ENCODE results near the gene MAPRE3.

MAPRE3 gene

GRCh38 chr2:27042985-27043634, 72.7 kb downstream of the MAPRE3 start:
- ATAC-seq: peak; percentile 16
- TF ChIP-seq, protein P1, sequence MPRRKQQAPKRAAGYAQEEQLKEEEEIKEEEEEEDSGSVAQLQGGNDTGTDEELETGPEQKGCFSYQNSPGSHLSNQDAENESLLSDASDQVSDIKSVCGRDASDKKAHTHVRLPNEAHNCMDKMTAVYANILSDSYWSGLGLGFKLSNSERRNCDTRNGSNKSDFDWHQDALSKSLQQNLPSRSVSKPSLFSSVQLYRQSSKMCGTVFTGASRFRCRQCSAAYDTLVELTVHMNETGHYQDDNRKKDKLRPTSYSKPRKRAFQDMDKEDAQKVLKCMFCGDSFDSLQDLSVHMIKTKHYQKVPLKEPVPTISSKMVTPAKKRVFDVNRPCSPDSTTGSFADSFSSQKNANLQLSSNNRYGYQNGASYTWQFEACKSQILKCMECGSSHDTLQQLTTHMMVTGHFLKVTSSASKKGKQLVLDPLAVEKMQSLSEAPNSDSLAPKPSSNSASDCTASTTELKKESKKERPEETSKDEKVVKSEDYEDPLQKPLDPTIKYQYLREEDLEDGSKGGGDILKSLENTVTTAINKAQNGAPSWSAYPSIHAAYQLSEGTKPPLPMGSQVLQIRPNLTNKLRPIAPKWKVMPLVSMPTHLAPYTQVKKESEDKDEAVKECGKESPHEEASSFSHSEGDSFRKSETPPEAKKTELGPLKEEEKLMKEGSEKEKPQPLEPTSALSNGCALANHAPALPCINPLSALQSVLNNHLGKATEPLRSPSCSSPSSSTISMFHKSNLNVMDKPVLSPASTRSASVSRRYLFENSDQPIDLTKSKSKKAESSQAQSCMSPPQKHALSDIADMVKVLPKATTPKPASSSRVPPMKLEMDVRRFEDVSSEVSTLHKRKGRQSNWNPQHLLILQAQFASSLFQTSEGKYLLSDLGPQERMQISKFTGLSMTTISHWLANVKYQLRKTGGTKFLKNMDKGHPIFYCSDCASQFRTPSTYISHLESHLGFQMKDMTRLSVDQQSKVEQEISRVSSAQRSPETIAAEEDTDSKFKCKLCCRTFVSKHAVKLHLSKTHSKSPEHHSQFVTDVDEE (CRISPR knock-in tag; IDR thresholded peaks at IDR 0.05): no peak
- TF ChIP-seq ZNF70 (CRISPR knock-in tag; IDR thresholded peaks at IDR 0.05) (no peak), OSR1 (CRISPR knock-in tag; IDR thresholded peaks at IDR 0.05) (no peak), ISL1 (CRISPR knock-in tag; IDR thresholded peaks at IDR 0.05) (no peak), RARB (CRISPR knock-in tag; IDR thresholded peaks at IDR 0.05) (no peak), CSRNP3 (CRISPR knock-in tag; IDR thresholded peaks at IDR 0.05) (no peak), BACH2 (CRISPR knock-in tag; IDR thresholded peaks at IDR 0.05; ENCODE audit: borderline replicate concordance) (no peak), ESRRG (CRISPR knock-in tag; IDR thresholded peaks at IDR 0.05) (no peak), CSDC2 (CRISPR knock-in tag; IDR thresholded peaks at IDR 0.05) (no peak), ZFP30 (CRISPR knock-in tag; IDR thresholded peaks at IDR 0.05) (no peak), GLIS3 (CRISPR knock-in tag; IDR thresholded peaks at IDR 0.05) (no peak), ZFP3 (CRISPR knock-in tag; IDR thresholded peaks at IDR 0.05) (no peak), ZC3H10 (CRISPR knock-in tag; IDR thresholded peaks at IDR 0.05) (no peak), SNAI2 (CRISPR knock-in tag; IDR thresholded peaks at IDR 0.05) (no peak), ARNTL (CRISPR knock-in tag; IDR thresholded peaks at IDR 0.05; ENCODE audit: borderline replicate concordance, low read depth) (no peak), TOX (CRISPR knock-in tag; IDR thresholded peaks at IDR 0.05; ENCODE audit: borderline replicate concordance) (no peak), ZNF565 (CRISPR knock-in tag; conservative IDR thresholded peaks at IDR 0.05; ENCODE audit: low read depth) (no peak)
- TF ChIP-seq, protein P2, sequence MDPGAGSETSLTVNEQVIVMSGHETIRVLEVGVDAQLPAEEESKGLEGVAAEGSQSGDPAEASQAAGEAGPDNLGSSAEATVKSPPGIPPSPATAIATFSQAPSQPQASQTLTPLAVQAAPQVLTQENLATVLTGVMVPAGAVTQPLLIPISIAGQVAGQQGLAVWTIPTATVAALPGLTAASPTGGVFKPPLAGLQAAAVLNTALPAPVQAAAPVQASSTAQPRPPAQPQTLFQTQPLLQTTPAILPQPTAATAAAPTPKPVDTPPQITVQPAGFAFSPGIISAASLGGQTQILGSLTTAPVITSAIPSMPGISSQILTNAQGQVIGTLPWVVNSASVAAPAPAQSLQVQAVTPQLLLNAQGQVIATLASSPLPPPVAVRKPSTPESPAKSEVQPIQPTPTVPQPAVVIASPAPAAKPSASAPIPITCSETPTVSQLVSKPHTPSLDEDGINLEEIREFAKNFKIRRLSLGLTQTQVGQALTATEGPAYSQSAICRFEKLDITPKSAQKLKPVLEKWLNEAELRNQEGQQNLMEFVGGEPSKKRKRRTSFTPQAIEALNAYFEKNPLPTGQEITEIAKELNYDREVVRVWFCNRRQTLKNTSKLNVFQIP (CRISPR knock-in tag; IDR thresholded peaks at IDR 0.05; ENCODE audit: borderline replicate concordance, low read depth): no peak

DNA sequence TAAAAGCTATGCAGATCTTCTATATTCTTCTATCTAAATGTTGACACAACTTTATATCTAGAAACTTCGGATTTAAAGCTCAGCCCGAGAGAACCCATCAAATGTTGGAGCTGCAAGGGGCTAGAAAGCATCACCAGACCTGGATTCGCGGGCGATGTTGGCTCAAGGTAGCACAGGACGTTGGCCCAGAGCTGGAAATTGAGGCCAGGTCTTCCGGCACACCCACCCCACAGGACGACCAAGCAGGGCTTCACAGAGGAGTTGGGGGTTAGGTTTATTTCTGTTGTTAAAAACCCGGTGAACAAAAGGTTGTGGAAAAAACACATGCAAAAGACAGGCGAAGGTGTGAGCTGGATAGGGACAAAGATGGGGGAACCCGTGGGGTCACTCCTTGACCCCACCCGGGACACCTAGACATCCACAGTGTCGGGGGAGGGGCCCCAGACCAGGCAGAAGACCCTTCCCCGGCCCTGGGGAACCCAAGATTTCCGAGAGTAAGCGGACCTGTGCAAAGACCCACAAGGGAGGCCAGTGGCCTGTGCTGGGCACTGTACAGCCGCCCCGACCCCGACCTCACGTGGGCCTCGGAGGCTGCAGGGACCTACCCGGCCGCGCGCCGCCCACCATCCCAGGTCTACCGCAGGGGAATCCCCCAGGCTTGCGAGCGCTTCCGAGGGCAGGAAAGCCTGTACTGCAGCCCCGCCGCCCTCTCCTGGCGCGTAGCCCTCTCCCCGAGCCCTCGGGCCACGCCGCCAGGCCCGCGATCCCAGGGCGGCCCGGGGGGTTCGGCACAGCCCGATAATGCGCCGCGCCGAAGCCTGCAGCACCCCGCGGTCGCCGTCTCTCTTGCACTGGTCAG, 79.2 kb downstream of the MAPRE3 start:
- peak; percentile 39 for ATAC-seq

GRCh38 chr2:27050281-27050995, 80.0 kb downstream of the MAPRE3 start:
- ATAC-seq: peak; percentile 87
- TF ChIP-seq TOX (CRISPR knock-in tag; IDR thresholded peaks at IDR 0.05; ENCODE audit: borderline replicate concordance) (no peak), TCF4 (CRISPR knock-in tag; IDR thresholded peaks at IDR 0.05; ENCODE audit: borderline replicate concordance) (0 out of 2 replicates have a peak, but pooled peaks have one; percentile 4), CSDC2 (CRISPR knock-in tag; IDR thresholded peaks at IDR 0.05) (0 out of 2 replicates have a peak, but pooled peaks have one; percentile 12), ESRRG (CRISPR knock-in tag; IDR thresholded peaks at IDR 0.05) (no peak; the same call in 1 of the 2 replicates), ISL1 (CRISPR knock-in tag; IDR thresholded peaks at IDR 0.05) (peak; percentile 18; the same call in 1 of the 2 replicates), BACH2 (CRISPR knock-in tag; IDR thresholded peaks at IDR 0.05; ENCODE audit: borderline replicate concordance) (no peak), SNAI2 (CRISPR knock-in tag; IDR thresholded peaks at IDR 0.05) (no peak; the same call in 1 of the 2 replicates), PPARA (CRISPR knock-in tag; IDR thresholded peaks at IDR 0.05; ENCODE audit: borderline replicate concordance) (peak; percentile 63), ZNF70 (CRISPR knock-in tag; IDR thresholded peaks at IDR 0.05) (peak; percentile 50; the same call in 1 of the 2 replicates), ZFP30 (CRISPR knock-in tag; IDR thresholded peaks at IDR 0.05) (0 out of 2 replicates have a peak, but pooled peaks have one; percentile 27)
- TF ChIP-seq, protein P3, sequence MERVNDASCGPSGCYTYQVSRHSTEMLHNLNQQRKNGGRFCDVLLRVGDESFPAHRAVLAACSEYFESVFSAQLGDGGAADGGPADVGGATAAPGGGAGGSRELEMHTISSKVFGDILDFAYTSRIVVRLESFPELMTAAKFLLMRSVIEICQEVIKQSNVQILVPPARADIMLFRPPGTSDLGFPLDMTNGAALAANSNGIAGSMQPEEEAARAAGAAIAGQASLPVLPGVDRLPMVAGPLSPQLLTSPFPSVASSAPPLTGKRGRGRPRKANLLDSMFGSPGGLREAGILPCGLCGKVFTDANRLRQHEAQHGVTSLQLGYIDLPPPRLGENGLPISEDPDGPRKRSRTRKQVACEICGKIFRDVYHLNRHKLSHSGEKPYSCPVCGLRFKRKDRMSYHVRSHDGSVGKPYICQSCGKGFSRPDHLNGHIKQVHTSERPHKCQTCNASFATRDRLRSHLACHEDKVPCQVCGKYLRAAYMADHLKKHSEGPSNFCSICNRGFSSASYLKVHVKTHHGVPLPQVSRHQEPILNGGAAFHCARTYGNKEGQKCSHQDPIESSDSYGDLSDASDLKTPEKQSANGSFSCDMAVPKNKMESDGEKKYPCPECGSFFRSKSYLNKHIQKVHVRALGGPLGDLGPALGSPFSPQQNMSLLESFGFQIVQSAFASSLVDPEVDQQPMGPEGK (CRISPR knock-in tag; IDR thresholded peaks at IDR 0.05; ENCODE audit: borderline replicate concordance): no peak
- TF ChIP-seq, protein P1 (CRISPR knock-in tag; IDR thresholded peaks at IDR 0.05): peak; percentile 51

More for the DNA sequence above, 79.2 kb downstream of the MAPRE3 start:
- TF ChIP-seq RARB (CRISPR knock-in tag; IDR thresholded peaks at IDR 0.05) (no peak), ZNF70 (CRISPR knock-in tag; IDR thresholded peaks at IDR 0.05) (no peak), ZC3H10 (CRISPR knock-in tag; IDR thresholded peaks at IDR 0.05) (no peak), GLIS3 (CRISPR knock-in tag; IDR thresholded peaks at IDR 0.05) (0 out of 2 replicates have a peak, but pooled peaks have one; percentile 3)

Measured in SK-N-SH treated with all-trans-retinoic acid at 6 μM for 48 hours (cell line).